RWPE1 (cell line): ENCODE results near the gene RPL32.
A peak's percentile ranks its signal among the peaks of the same experiment; 100 is the strongest.

Experiments used
- CTCF ChIA-PET: fragments of 350-600 bp; sonication (Branson Sonifier 250); formaldehyde crosslinking; extraction: SDS; loops from one replicate; lab custom pipeline; 2021; lab: Yijun Ruan, JAX
- POLR2A ChIA-PET: fragments of 400-600 bp; formaldehyde crosslinking; extraction: SDS; loops from one replicate; lab custom pipeline; 2020; ENCODE audit warnings: antibody characterized with exemption; ENCODE audit not compliant: low non-redundant PET; lab: Yijun Ruan, JAX
- DNase-seq: peaks from one replicate; pipeline ENCODE4 v3.0.0; 2012; ENCODE audit warnings: low spot score
- H3K27ac ChIP-seq: fragments of 450-650 bp; 2 replicates; pipeline ENCODE4 v1.5.1; 2017
- TF ChIP-seq, protein P1 (sequence below): fragments of 450-650 bp; conservative IDR thresholded peaks from 2 replicates; pipeline ENCODE4 v1.5.1; 2017; ENCODE audit warnings: low read depth, mild to moderate bottlenecking

RPL32 gene

GRCh38 chr3:12875857-12876836 is 34.8 kb upstream of the RPL32 start:
- TF ChIP-seq, protein P1, sequence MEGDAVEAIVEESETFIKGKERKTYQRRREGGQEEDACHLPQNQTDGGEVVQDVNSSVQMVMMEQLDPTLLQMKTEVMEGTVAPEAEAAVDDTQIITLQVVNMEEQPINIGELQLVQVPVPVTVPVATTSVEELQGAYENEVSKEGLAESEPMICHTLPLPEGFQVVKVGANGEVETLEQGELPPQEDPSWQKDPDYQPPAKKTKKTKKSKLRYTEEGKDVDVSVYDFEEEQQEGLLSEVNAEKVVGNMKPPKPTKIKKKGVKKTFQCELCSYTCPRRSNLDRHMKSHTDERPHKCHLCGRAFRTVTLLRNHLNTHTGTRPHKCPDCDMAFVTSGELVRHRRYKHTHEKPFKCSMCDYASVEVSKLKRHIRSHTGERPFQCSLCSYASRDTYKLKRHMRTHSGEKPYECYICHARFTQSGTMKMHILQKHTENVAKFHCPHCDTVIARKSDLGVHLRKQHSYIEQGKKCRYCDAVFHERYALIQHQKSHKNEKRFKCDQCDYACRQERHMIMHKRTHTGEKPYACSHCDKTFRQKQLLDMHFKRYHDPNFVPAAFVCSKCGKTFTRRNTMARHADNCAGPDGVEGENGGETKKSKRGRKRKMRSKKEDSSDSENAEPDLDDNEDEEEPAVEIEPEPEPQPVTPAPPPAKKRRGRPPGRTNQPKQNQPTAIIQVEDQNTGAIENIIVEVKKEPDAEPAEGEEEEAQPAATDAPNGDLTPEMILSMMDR, result no peak
- CTCF ChIA-PET, result interaction anchor here (0.7 to 1.2 kb wide), 2 partner anchors 9 to 34 kb away, joined by 3 to 4 read pairs; partner anchors contain the start of gene RPL32
- POLR2A ChIA-PET, result no interaction called here
- DNase-seq, result no peak
- no peak overlapping the region for H3K27ac ChIP-seq

GRCh38 chr3:12871404-12871983 is 30.1 kb upstream of the RPL32 start:
- ChIA-PET CTCF (no interaction called here), POLR2A (no interaction called here)
- TF ChIP-seq, protein P1, result no peak
- H3K27ac ChIP-seq, result no peak overlapping the region
- no peak for DNase-seq

DNA sequence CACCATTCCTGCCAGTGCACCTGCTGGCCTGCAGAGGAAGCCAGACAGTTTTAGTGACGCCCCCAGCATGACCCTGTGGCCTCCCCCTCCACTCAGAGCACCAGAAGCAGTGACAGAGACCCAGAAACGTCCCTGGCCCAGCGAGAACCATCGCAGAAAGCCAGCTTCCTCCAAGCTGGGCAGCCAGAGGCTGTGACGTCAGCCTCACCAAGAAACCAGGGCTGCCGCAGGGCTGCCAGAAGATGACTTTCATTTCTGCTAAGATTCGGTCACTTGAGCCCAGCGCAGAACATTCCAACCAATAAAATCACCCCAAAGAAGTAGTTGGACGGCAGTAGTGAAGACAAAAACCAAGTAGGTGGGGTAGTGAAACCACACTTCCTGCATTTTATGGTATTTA is 29.6 kb upstream of the RPL32 start:
- CTCF ChIA-PET, result interaction anchor here (0.7 kb wide), 1 partner anchor 124 kb away, joined by 3 read pairs; no protein-coding TSS in a partner anchor
- TF ChIP-seq, protein P1, result no peak
- H3K27ac ChIP-seq, result no peak overlapping the region
- DNase-seq, result no peak
- POLR2A ChIA-PET, result no interaction called here

DNA sequence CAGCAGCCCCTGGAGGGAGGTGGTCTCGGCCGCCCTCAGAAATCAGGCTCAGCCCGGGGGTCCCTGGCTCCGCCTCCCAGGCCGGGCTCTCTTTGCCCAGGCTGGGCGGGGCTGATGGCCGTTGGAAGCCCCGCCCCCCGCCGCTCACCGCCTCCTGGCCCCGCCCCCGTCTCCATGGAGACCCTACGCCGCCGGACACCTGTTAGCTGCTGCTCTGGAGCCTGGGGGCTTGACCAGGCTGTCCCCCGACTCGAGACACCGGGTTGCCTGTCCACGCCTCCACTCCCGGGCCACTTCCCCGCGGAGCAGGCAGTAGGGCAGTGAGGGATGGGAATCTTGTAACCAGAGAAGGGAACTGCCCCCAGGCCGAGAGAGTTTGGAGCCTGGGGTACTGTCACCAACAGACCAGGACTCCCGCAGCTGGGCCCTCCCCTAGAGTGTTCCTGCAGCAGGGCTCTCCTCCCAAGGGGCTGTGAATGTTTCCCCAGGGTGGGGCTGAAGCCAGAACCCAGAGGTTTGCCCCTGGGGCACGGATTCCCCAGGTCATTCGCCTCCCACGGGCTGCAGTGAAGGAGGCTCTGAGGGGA is 27.8 kb upstream of the RPL32 start:
- POLR2A ChIA-PET, result no interaction called here
- TF ChIP-seq, protein P1, result no peak
- no peak for DNase-seq
- CTCF ChIA-PET, result interaction anchor here (1.6 kb wide), 1 partner anchor 23 kb away, joined by 8 read pairs; no protein-coding TSS in a partner anchor
- no peak overlapping the region for H3K27ac ChIP-seq

DNA sequence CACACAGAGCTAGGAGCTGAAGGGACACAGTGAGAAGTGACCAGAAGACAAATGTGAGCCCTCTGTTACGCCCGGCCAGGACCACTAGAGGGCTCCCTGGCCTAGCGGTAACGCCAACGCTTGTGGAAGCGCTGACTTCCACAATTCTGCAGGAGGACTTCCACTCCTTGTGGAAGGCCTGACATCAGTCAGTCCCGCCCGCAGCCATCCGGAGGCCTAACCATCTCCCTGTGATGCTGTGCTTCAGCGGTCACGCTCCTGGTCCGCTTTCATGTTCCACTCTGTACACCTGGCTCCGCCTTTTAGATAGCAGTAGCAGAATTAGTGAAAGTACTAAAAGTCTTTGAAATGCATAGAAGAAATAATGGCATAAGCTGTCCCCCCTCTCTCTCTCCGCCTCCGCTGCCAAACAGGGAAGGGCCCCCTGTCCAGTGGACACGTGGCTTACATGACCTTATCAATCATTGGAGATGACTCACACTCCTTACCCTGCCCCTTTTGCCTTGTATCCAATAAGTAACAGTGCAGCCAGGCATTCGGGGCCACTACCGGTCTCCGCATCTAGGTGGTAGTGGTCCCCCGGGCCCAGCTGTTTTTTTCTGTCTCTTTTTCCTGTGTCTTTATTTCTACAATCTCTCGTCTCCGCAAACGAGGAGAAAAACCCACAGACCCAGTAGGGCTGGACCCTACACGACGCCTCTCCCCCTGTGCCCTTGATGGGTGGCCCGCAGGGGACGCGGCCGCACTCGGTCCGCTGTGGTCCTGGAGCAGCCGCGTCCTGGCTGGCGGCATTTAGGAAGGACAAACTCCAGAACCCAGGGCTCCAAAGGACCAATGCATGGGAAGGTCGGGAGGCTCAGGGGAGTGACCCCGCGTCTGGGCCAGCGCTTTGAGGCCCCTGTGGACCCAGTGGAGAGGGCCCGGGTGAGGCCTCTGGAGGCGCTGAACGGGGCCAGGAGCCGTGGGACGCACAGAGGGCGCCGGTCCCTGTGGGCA is 27.0 kb upstream of the RPL32 start:
- ChIA-PET POLR2A (no interaction called here), CTCF (interaction anchor here (0.6 to 1.6 kb wide), 4 partner anchors 15 to 125 kb away, joined by 3 to 8 read pairs (median 4); no protein-coding TSS in a partner anchor)
- H3K27ac ChIP-seq, result no peak overlapping the region
- TF ChIP-seq, protein P1, result peak; percentile 93
- peak; percentile 66 for DNase-seq
